MM.1S (cell line): ENCODE measurements around the gene NEK6.

ENCODE experiments used
- DNase-seq: peaks from one replicate; pipeline ENCODE4 v3.0.0-alpha.2; 2015
- H2AFZ ChIP-seq: fragments of 300-600 bp; sonication (generic); 2 replicates; pipeline ENCODE4 v1.6.0; 2016; ENCODE audit warnings: antibody characterized with exemption, low read length
- H3F3A ChIP-seq: fragments of 300-600 bp; sonication (generic); 2 replicates; pipeline ENCODE4 v1.6.1; 2016; ENCODE audit warnings: mild to moderate bottlenecking, antibody characterized with exemption, low read length, moderate library complexity, mixed read lengths; ENCODE audit not compliant: insufficient read depth
- H3K27ac ChIP-seq: fragments of 300-600 bp; sonication (generic); 2 replicates; pipeline ENCODE4 v1.5.1; 2016; ENCODE audit warnings: mild to moderate bottlenecking, low read length
- H3K27me3 ChIP-seq: fragments of 300-600 bp; sonication (generic); replicated peaks from 2 replicates; pipeline ENCODE4 v1.6.0; 2016; ENCODE audit warnings: low read length; ENCODE audit not compliant: insufficient read depth
- H3K36me3 ChIP-seq: fragments of 300-600 bp; sonication (generic); replicated peaks from 2 replicates; pipeline ENCODE4 v1.6.1; 2016; ENCODE audit warnings: mild to moderate bottlenecking, low read length, mixed read lengths; ENCODE audit not compliant: insufficient read depth
- H3K4me1 ChIP-seq: fragments of 300-600 bp; sonication (generic); 2 replicates; pipeline ENCODE4 v1.6.1; 2016; ENCODE audit warnings: low read length, mixed read lengths
- H3K4me2 ChIP-seq: fragments of 300-600 bp; sonication (generic); 2 replicates; pipeline ENCODE4 v1.6.0; 2016; ENCODE audit warnings: low read depth, low read length
- H3K4me3 ChIP-seq: fragments of 300-600 bp; sonication (generic); 2 replicates; pipeline ENCODE4 v1.5.1; 2016; ENCODE audit warnings: low read length, mixed read lengths
- H3K79me2 ChIP-seq: fragments of 300-600 bp; sonication (generic); 2 replicates; pipeline ENCODE4 v1.6.1; 2016; ENCODE audit warnings: mixed run types, low read length, mixed read lengths
- H3K9ac ChIP-seq: fragments of 300-600 bp; sonication (generic); 2 replicates; pipeline ENCODE4 v1.6.1; 2016; ENCODE audit warnings: low read length, mixed read lengths
- H3K9me2 ChIP-seq: fragments of 300-600 bp; sonication (generic); replicated peaks from 2 replicates; pipeline ENCODE4 v1.6.1; 2016; ENCODE audit warnings: mild to moderate bottlenecking, low read length, mixed read lengths; ENCODE audit not compliant: insufficient read depth
- H3K9me3 ChIP-seq: fragments of 300-600 bp; sonication (generic); replicated peaks from 2 replicates; pipeline ENCODE4 v1.6.1; 2016; ENCODE audit warnings: mild to moderate bottlenecking, low read length, mixed read lengths; ENCODE audit not compliant: insufficient read depth
- H4K20me1 ChIP-seq: fragments of 300-600 bp; sonication (generic); 2 replicates; pipeline ENCODE4 v1.6.1; 2016; ENCODE audit warnings: mild to moderate bottlenecking, low read length, moderate library complexity, mixed read lengths; ENCODE audit not compliant: insufficient read depth
- EZH2 ChIP-seq: fragments of 300-600 bp; sonication (generic); optimal IDR thresholded peaks from 2 replicates; pipeline ENCODE3; 2017; ENCODE audit warnings: low read depth, mild to moderate bottlenecking, antibody characterized with exemption, low read length, mixed read lengths
- EZH2phosphoT487 ChIP-seq: fragments of 300-600 bp; sonication (generic); IDR thresholded peaks from 2 replicates; pipeline ENCODE4 v1.6.1; 2018; ENCODE audit warnings: antibody characterized with exemption, low read length
- TF ChIP-seq, protein P1 (sequence below): fragments of 300-600 bp; sonication (generic); IDR thresholded peaks from 2 replicates; pipeline ENCODE4 v1.5.1; 2016; ENCODE audit warnings: antibody characterized with exemption, low read length, mixed read lengths

The NEK6 gene

GRCh38 chr9:124261736-124262648, 4.2 kb downstream of the NEK6 start:
- DNase-seq: no peak
- Histone ChIP-seq H3K4me2 (no peak overlapping the region), H2AFZ (no peak overlapping the region), H3K27me3 (no peaks in the 10 kb centered on the region), H3K9me2 (no peaks in the 10 kb centered on the region), H3K4me3 (no peak overlapping the region), H3K9ac (no peak overlapping the region), H3F3A (no peaks in the 10 kb centered on the region), H3K27ac (no peak overlapping the region), H4K20me1 (no peaks in the 10 kb centered on the region), H3K79me2 (peaks cover 74% of the 10 kb centered on the region), H3K4me1 (no peaks in the 10 kb centered on the region), H3K9me3 (no peaks in the 10 kb centered on the region), H3K36me3 (no peaks in the 10 kb centered on the region)
- TF ChIP-seq, protein P1, sequence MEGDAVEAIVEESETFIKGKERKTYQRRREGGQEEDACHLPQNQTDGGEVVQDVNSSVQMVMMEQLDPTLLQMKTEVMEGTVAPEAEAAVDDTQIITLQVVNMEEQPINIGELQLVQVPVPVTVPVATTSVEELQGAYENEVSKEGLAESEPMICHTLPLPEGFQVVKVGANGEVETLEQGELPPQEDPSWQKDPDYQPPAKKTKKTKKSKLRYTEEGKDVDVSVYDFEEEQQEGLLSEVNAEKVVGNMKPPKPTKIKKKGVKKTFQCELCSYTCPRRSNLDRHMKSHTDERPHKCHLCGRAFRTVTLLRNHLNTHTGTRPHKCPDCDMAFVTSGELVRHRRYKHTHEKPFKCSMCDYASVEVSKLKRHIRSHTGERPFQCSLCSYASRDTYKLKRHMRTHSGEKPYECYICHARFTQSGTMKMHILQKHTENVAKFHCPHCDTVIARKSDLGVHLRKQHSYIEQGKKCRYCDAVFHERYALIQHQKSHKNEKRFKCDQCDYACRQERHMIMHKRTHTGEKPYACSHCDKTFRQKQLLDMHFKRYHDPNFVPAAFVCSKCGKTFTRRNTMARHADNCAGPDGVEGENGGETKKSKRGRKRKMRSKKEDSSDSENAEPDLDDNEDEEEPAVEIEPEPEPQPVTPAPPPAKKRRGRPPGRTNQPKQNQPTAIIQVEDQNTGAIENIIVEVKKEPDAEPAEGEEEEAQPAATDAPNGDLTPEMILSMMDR: no peak
- TF ChIP-seq EZH2 (no peak), EZH2phosphoT487 (no peak)

GRCh38 chr9:124262649-124262972, 4.9 kb downstream of the NEK6 start:
- TF ChIP-seq, protein P1: no peak
- TF ChIP-seq EZH2phosphoT487: no peak
- Histone ChIP-seq H3F3A (no peaks in the 10 kb centered on the region), H3K4me3 (no peak overlapping the region), H3K4me1 (no peaks in the 10 kb centered on the region), H4K20me1 (no peaks in the 10 kb centered on the region), H3K27ac (no peak overlapping the region), H3K9ac (no peak overlapping the region), H3K4me2 (no peak overlapping the region), H3K9me3 (no peaks in the 10 kb centered on the region), H3K27me3 (no peaks in the 10 kb centered on the region), H3K36me3 (no peaks in the 10 kb centered on the region), H3K79me2 (peaks cover 79% of the 10 kb centered on the region), H3K9me2 (no peaks in the 10 kb centered on the region), H2AFZ (no peak overlapping the region)
- no peak for DNase-seq

DNA sequence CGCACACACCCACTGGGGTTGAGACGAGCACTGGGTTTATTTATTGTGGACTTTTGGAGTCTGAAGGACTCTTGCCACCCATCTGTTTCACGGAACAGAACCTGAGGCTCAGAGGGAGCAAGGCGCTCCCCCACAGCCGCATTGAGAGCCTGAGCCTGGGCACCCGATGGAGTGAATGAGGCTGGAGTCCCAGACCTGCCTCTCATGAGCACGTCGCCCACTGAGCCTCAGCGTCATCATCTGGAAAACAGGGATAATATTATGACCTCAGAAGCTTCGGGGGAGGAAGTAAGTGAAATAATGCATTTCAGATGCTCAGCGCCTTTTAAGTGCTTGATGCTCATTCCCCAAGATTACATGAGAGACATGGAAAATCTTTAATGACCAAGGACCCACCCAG, 5.5 kb downstream of the NEK6 start:
- H2AFZ ChIP-seq: no peak overlapping the region
- H3F3A ChIP-seq: no peaks in the 10 kb centered on the region
- peaks cover 84% of the 10 kb centered on the region for H3K79me2 ChIP-seq

More for the DNA sequence above, 5.5 kb downstream of the NEK6 start:
- no peak overlapping the region for H3K4me2 ChIP-seq
- no peak overlapping the region for H3K27ac ChIP-seq
- H3K4me3 ChIP-seq: no peak overlapping the region
- H3K27me3 ChIP-seq: no peaks in the 10 kb centered on the region
- no peaks in the 10 kb centered on the region for H3K9me3 ChIP-seq
- TF ChIP-seq, protein P1: no peak
- no peak for TF ChIP-seq EZH2
- no peak for TF ChIP-seq EZH2phosphoT487
- H4K20me1 ChIP-seq: no peaks in the 10 kb centered on the region
- no peaks in the 10 kb centered on the region for H3K9me2 ChIP-seq
- H3K9ac ChIP-seq: no peak overlapping the region
- no peaks in the 10 kb centered on the region for H3K36me3 ChIP-seq
- DNase-seq: no peak
- no peaks in the 10 kb centered on the region for H3K4me1 ChIP-seq
